Body of pancreas (tissue), 4 donors: ENCODE data around the gene SESN3. TPM values are rescaled to one million over a fixed set of nuclear protein-coding genes. Genes with fewer than 3 reads are reported as not detected.
A peak's percentile ranks its signal among the peaks of the same experiment; 100 is the strongest.

ENCODE experiments used
- ATAC-seq: fragments of 150-250 bp; one replicate; pipeline ENCODE4 v1.9.1; 2016
- DNase-seq, 4 donors: peaks; one replicate each; pipeline ENCODE4 v3.0.0-alpha.2; 2019
- H3K27ac ChIP-seq, 4 donors: fragments of 200-600 bp; sonication (generic); 1 replicate in 3 of 4; 2 replicates in 1 of 4; pipeline versions ENCODE4 v1.5.1 to v1.6.1; 2016 to 2019; ENCODE audit warnings: mild to moderate bottlenecking in 1 of 4, mixed read lengths in 1 of 4, moderate library complexity in 1 of 4
- H3K27me3 ChIP-seq, 2 donors: fragments of 200-600 bp; sonication (generic); one replicate each; pipeline ENCODE4 v1.6.0; 2016; ENCODE audit warnings: mild to moderate bottlenecking in 1 of 2
- H3K36me3 ChIP-seq, 2 donors: fragments of 200-600 bp; sonication (generic); replicated peaks in 1 of 2; 2 replicates each; pipeline ENCODE4 v1.5.1; 2016; ENCODE audit warnings: low read depth in 2 of 2; ENCODE audit not compliant: insufficient read depth in 1 of 2
- H3K4me1 ChIP-seq: fragments of 200-600 bp; sonication (generic); one replicate; pipeline ENCODE4 v1.6.0; 2016
- H3K4me3 ChIP-seq, 2 donors: fragments of 200-600 bp; sonication (generic); 1 replicate in 1 of 2; 2 replicates in 1 of 2; pipeline ENCODE4 v1.5.1; 2016 to 2019
- H3K9me3 ChIP-seq, 3 donors: fragments of 200-600 bp; sonication (generic); 1 replicate in 2 of 3; 2 replicates in 1 of 3; pipeline ENCODE4 v1.5.1; 2016
- CTCF ChIP-seq, 7 experiments: fragments of 450-650 bp in 4 of 7; fragments of 200-600 bp in 3 of 7; sonication (generic) in 3 of 7; IDR thresholded peaks; one replicate each; pipeline ENCODE4 v1.5.1; 2016 to 2019; ENCODE audit warnings: antibody characterized with exemption in 7 of 7
- POLR2A ChIP-seq, 3 donors: fragments of 450-650 bp; IDR thresholded peaks; one replicate each; pipeline ENCODE4 v1.6.1; 2016; ENCODE audit warnings: antibody characterized with exemption in 3 of 3, mild to moderate bottlenecking in 2 of 3
- WGBS, 2 donors: methylation state at CpG; one replicate each; pipeline ENCODE4 v1.1.5; 2017; 5-methylcytosine and 5-hydroxymethylcytosine counted together
- intact Hi-C: fragments of 100-400 bp; cut with DNase I; formaldehyde crosslinking; loops from one replicate; pipeline ENCODE4 v1.15.1; 2023
- total RNA-seq, 2 donors: library from RNA; depleted of rRNA; stranded (reverse); fragments of >200 nt; gene quantifications; one replicate each; pipeline ENCODE4 v1.1.0, GENCODE V29; 2016

The SESN3 gene
- total RNA-seq, 2 donors from 2014 or later = 9.6 to 11.4 TPM

GRCh38 chr11:95264881-95265280 lies 33.9 kb upstream of the SESN3 start:
- WGBS, 2 donors = 34 to 38% methylated on average over 8 of the region's 8 CpGs
- Histone ChIP-seq H3K9me3 (no peaks in the 10 kb centered on the region), H3K27ac (no peak overlapping the region), H3K4me1 (peaks cover 7% of the 10 kb centered on the region), H3K4me3 (no peak overlapping the region), H3K36me3 (no peaks in the 10 kb centered on the region), H3K27me3 (no peaks in the 10 kb centered on the region)
- ATAC-seq = no peak
- TF ChIP-seq POLR2A (IDR thresholded peaks at IDR 0.05) (no peak), CTCF (IDR thresholded peaks at IDR 0.05) (no peak)
- DNase-seq = no peak
- intact Hi-C loops = no loop called here

GRCh38 chr11:95262994-95263765 lies 32.2 kb upstream of the SESN3 start:
- TF ChIP-seq POLR2A (IDR thresholded peaks at IDR 0.05) (no peak), CTCF (IDR thresholded peaks at IDR 0.05) (no peak)

GRCh38 chr11:95257456-95257971 lies 26.5 kb upstream of the SESN3 start:
- 84 to 95% methylated on average over 4 of the region's 4 CpGs for WGBS, 2 donors

More at GRCh38 chr11:95262994-95263765, 32.2 kb upstream of the SESN3 start:
- no peak for ATAC-seq
- Histone ChIP-seq H3K4me3 (no peak overlapping the region), H3K9me3 (no peaks in the 10 kb centered on the region), H3K27me3 (no peaks in the 10 kb centered on the region), H3K4me1 (peaks cover 7% of the 10 kb centered on the region), H3K27ac (no peak overlapping the region), H3K36me3 (no peaks in the 10 kb centered on the region)
- intact Hi-C loops = no loop called here
- 77 to 90% methylated on average over 2 of the region's 2 CpGs for WGBS, 2 donors
- DNase-seq = no peak

GRCh38 chr11:95256321-95256779 lies 25.3 kb upstream of the SESN3 start:
- DNase-seq = peak in 1 of 4 donors; percentile 19
- H3K27ac ChIP-seq = no peak overlapping the region

More at GRCh38 chr11:95257456-95257971, 26.5 kb upstream of the SESN3 start:
- H3K4me1 ChIP-seq = peaks cover 12% of the 10 kb centered on the region
- intact Hi-C loops = no loop called here
- H3K27me3 ChIP-seq = no peaks in the 10 kb centered on the region
- no peak overlapping the region for H3K27ac ChIP-seq
- TF ChIP-seq CTCF (IDR thresholded peaks at IDR 0.05) (no peak), POLR2A (IDR thresholded peaks at IDR 0.05) (no peak)
- no peaks in the 10 kb centered on the region for H3K36me3 ChIP-seq
- DNase-seq (no peak), ATAC-seq (no peak)
- no peak overlapping the region for H3K4me3 ChIP-seq
- no peaks in the 10 kb centered on the region for H3K9me3 ChIP-seq

More at GRCh38 chr11:95256321-95256779, 25.3 kb upstream of the SESN3 start:
- peaks cover 12% of the 10 kb centered on the region for H3K4me1 ChIP-seq
- WGBS, 2 donors = 59 to 75% methylated on average over 9 of the region's 9 CpGs
- no peaks in the 10 kb centered on the region for H3K36me3 ChIP-seq
- no peak overlapping the region for H3K4me3 ChIP-seq
- no peaks in the 10 kb centered on the region for H3K27me3 ChIP-seq
- intact Hi-C loops = no loop called here
- ATAC-seq = no peak
- no peaks in the 10 kb centered on the region for H3K9me3 ChIP-seq
- TF ChIP-seq CTCF (IDR thresholded peaks at IDR 0.05) = no peak
- TF ChIP-seq POLR2A (IDR thresholded peaks at IDR 0.05) = no peak
